ENCODE results near the gene MSI2. TPM values are rescaled to one million over a fixed set of nuclear protein-coding genes. Genes with fewer than 3 reads are reported as not detected.

MSI2 gene
- total RNA-seq, 1 experiment from 2014 or later: 169 TPM

DNA sequence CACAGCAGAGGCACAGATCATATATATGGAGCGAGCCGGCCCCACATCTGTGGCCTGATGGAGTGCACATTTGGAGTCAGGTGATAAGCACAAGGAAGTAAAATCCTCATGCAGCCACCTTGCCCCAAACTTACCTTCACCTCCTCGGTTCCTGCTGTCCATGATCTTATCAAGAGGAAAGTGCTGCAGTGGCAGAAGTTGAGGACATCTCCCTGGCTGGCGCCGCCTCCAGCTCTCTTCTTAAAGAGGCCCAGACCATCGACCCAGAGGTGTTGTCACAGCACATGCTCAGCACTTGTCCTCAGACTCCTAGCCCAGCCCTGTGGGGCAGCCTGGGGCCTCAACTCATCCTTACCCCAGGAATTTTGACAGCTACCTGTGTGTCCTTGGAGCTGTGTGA, 276.2 kb downstream of the MSI2 start:
- H3K9me3 ChIP-seq (ENCODE audit: low read length): no peaks in the 10 kb centered on the region
- peaks cover 87% of the 10 kb centered on the region for H3K79me2 ChIP-seq (ENCODE audit: low read length)
- H2AFZ ChIP-seq (ENCODE audit: low read length): no peak overlapping the region
- no peak overlapping the region for H3K9ac ChIP-seq (ENCODE audit: low read length)
- H3K4me1 ChIP-seq (ENCODE audit: low read length): peaks cover 69% of the 10 kb centered on the region
- H3K27ac ChIP-seq (ENCODE audit: low read length): peak overlapping the region; percentile 100
- no peak overlapping the region for H3K4me3 ChIP-seq (ENCODE audit: low read length)
- H3K36me3 ChIP-seq (ENCODE audit: insufficient read depth, low read length): peaks cover 11% of the 10 kb centered on the region; the same call in 1 of the 2 replicates
- no peak overlapping the region for H3K4me2 ChIP-seq (ENCODE audit: low read depth, low read length, poor library complexity, severe bottlenecking)
- H3K9me2 ChIP-seq (replicated peaks; ENCODE audit: insufficient read depth, low read length): no peaks in the 10 kb centered on the region
- no peaks in the 10 kb centered on the region for H4K20me1 ChIP-seq (ENCODE audit: insufficient read depth, low read depth, low read length)
- no peaks in the 10 kb centered on the region for H3K27me3 ChIP-seq (ENCODE audit: low read length)
- no peak for DNase-seq

DNA sequence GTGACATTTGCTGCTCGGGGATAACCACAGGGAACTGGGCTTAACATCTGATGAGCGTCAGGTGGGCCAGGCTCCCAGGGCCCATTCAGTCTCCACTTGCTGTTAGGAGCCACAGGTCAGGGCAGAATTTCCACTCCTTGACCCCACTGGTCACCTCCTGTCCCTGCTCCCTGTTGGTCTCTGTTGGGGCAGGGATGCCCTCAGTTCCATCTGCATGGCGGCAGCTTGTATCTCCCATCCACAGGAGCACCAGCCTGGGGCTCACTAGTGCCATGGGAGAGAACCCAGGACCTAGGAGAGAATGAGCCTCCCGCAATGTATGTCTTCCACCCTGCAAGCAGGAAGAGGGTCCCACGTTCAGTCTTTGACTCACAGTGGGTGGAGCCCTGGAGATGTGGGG, 276.6 kb downstream of the MSI2 start:
- no peaks in the 10 kb centered on the region for H3K9me3 ChIP-seq (ENCODE audit: low read length)
- H3K27me3 ChIP-seq (ENCODE audit: low read length): no peaks in the 10 kb centered on the region
- H3K36me3 ChIP-seq (ENCODE audit: insufficient read depth, low read length): peaks cover 11% of the 10 kb centered on the region; the same call in 1 of the 2 replicates
- H3K4me3 ChIP-seq (ENCODE audit: low read length): no peak overlapping the region
- H4K20me1 ChIP-seq (ENCODE audit: insufficient read depth, low read depth, low read length): no peaks in the 10 kb centered on the region
- H3K9ac ChIP-seq (ENCODE audit: low read length): no peak overlapping the region
- no peaks in the 10 kb centered on the region for H3K9me2 ChIP-seq (replicated peaks; ENCODE audit: insufficient read depth, low read length)
- H2AFZ ChIP-seq (ENCODE audit: low read length): no peak overlapping the region
- DNase-seq: no peak
- peak overlapping the region; percentile 100 for H3K27ac ChIP-seq (ENCODE audit: low read length)
- H3K4me2 ChIP-seq (ENCODE audit: low read depth, low read length, poor library complexity, severe bottlenecking): no peak overlapping the region
- peaks cover 87% of the 10 kb centered on the region for H3K79me2 ChIP-seq (ENCODE audit: low read length)
- peaks cover 65% of the 10 kb centered on the region for H3K4me1 ChIP-seq (ENCODE audit: low read length)

GRCh38 chr17:57533684-57534305, 277.5 kb downstream of the MSI2 start:
- Histone ChIP-seq H3K9me3 (ENCODE audit: low read length) (no peaks in the 10 kb centered on the region), H3K9ac (ENCODE audit: low read length) (peak overlapping the region; percentile 8; the same call in 1 of the 2 replicates), H3K4me2 (ENCODE audit: low read depth, low read length, poor library complexity, severe bottlenecking) (no peak overlapping the region), H3K9me2 (replicated peaks; ENCODE audit: insufficient read depth, low read length) (no peaks in the 10 kb centered on the region), H3K36me3 (ENCODE audit: insufficient read depth, low read length) (peaks cover 11% of the 10 kb centered on the region; the same call in 1 of the 2 replicates), H3K4me3 (ENCODE audit: low read length) (no peak overlapping the region), H2AFZ (ENCODE audit: low read length) (no peak overlapping the region), H3K79me2 (ENCODE audit: low read length) (peaks cover 83% of the 10 kb centered on the region), H4K20me1 (ENCODE audit: insufficient read depth, low read depth, low read length) (no peaks in the 10 kb centered on the region), H3K27ac (ENCODE audit: low read length) (peak overlapping the region; percentile 100), H3K27me3 (ENCODE audit: low read length) (no peaks in the 10 kb centered on the region), H3K4me1 (ENCODE audit: low read length) (peaks cover 63% of the 10 kb centered on the region)
- DNase-seq: no peak

DNA sequence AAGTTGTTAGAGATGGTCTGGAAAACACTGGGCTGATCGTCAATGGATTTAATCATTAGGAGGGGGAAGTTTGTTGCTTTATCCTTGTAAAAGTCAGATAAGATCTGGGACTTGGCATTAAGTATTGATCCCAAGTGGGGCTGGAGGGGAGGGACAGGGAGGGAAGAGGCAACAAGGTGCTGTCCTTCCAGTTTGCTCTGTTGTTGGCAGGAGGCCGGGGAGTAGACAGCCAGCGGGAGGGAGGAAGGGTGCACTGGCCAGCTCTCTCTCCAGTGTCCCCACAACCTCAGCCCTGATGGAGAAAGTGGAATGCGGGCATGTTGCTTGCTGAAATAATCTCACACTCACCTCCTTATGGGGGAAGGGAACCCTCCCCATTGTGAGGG, 278.5 kb downstream of the MSI2 start:
- no peak overlapping the region for H3K4me3 ChIP-seq (ENCODE audit: low read length)
- no peak for DNase-seq
- H4K20me1 ChIP-seq (ENCODE audit: insufficient read depth, low read depth, low read length): no peaks in the 10 kb centered on the region

GRCh38 chr17:57535249-57535966, 279.1 kb downstream of the MSI2 start:
- H3K36me3 ChIP-seq (ENCODE audit: insufficient read depth, low read length): peaks cover 2% of the 10 kb centered on the region; the same call in 1 of the 2 replicates
- H3K27ac ChIP-seq (ENCODE audit: low read length): peak overlapping the region; percentile 56
- no peaks in the 10 kb centered on the region for H4K20me1 ChIP-seq (ENCODE audit: insufficient read depth, low read depth, low read length)
- no peaks in the 10 kb centered on the region for H3K27me3 ChIP-seq (ENCODE audit: low read length)
- H3K4me2 ChIP-seq (ENCODE audit: low read depth, low read length, poor library complexity, severe bottlenecking): no peak overlapping the region
- DNase-seq: no peak
- no peaks in the 10 kb centered on the region for H3K9me2 ChIP-seq (replicated peaks; ENCODE audit: insufficient read depth, low read length)
- H3K4me3 ChIP-seq (ENCODE audit: low read length): no peak overlapping the region
- peaks cover 79% of the 10 kb centered on the region for H3K79me2 ChIP-seq (ENCODE audit: low read length)
- no peak overlapping the region for H3K9ac ChIP-seq (ENCODE audit: low read length)
- peaks cover 63% of the 10 kb centered on the region for H3K4me1 ChIP-seq (ENCODE audit: low read length)
- no peaks in the 10 kb centered on the region for H3K9me3 ChIP-seq (ENCODE audit: low read length)
- H2AFZ ChIP-seq (ENCODE audit: low read length): no peak overlapping the region

More for the DNA sequence above, 278.5 kb downstream of the MSI2 start:
- Histone ChIP-seq H3K79me2 (ENCODE audit: low read length) (peaks cover 80% of the 10 kb centered on the region), H3K9ac (ENCODE audit: low read length) (no peak overlapping the region), H2AFZ (ENCODE audit: low read length) (no peak overlapping the region), H3K9me3 (ENCODE audit: low read length) (no peaks in the 10 kb centered on the region), H3K36me3 (ENCODE audit: insufficient read depth, low read length) (peaks cover 6% of the 10 kb centered on the region; the same call in 1 of the 2 replicates), H3K9me2 (replicated peaks; ENCODE audit: insufficient read depth, low read length) (no peaks in the 10 kb centered on the region), H3K27ac (ENCODE audit: low read length) (peak overlapping the region; percentile 56), H3K27me3 (ENCODE audit: low read length) (no peaks in the 10 kb centered on the region), H3K4me1 (ENCODE audit: low read length) (peaks cover 63% of the 10 kb centered on the region), H3K4me2 (ENCODE audit: low read depth, low read length, poor library complexity, severe bottlenecking) (no peak overlapping the region)

DNA sequence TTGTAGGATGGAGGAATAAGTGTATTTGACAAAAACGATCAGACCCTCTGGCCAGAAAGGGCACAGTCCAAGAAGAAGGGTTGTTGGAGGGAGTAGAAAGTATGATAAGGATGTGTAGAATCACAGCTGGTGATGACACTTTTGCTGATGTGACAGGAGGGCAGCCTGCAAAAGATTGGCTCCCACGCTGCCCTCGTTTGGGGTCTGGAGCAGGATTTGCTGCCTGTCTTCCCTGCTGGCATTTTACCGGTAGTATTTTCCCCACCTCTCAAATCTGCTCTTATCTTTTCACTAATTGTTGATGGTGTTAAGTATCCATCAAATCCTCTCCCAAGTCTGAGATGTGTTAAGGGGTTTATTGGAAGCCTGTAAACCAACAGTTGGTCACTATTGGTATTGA, 280.0 kb downstream of the MSI2 start:
- Histone ChIP-seq H3K9ac (ENCODE audit: low read length) (no peak overlapping the region), H3K4me3 (ENCODE audit: low read length) (no peak overlapping the region), H3K4me1 (ENCODE audit: low read length) (peaks cover 63% of the 10 kb centered on the region), H3K79me2 (ENCODE audit: low read length) (peaks cover 77% of the 10 kb centered on the region), H3K27ac (ENCODE audit: low read length) (peak overlapping the region; percentile 58), H3K9me3 (ENCODE audit: low read length) (no peaks in the 10 kb centered on the region), H3K36me3 (ENCODE audit: insufficient read depth, low read length) (no peaks in the 10 kb centered on the region), H3K9me2 (replicated peaks; ENCODE audit: insufficient read depth, low read length) (no peaks in the 10 kb centered on the region), H3K27me3 (ENCODE audit: low read length) (no peaks in the 10 kb centered on the region), H2AFZ (ENCODE audit: low read length) (no peak overlapping the region), H3K4me2 (ENCODE audit: low read depth, low read length, poor library complexity, severe bottlenecking) (no peak overlapping the region), H4K20me1 (ENCODE audit: insufficient read depth, low read depth, low read length) (no peaks in the 10 kb centered on the region)
- DNase-seq: no peak

DNA sequence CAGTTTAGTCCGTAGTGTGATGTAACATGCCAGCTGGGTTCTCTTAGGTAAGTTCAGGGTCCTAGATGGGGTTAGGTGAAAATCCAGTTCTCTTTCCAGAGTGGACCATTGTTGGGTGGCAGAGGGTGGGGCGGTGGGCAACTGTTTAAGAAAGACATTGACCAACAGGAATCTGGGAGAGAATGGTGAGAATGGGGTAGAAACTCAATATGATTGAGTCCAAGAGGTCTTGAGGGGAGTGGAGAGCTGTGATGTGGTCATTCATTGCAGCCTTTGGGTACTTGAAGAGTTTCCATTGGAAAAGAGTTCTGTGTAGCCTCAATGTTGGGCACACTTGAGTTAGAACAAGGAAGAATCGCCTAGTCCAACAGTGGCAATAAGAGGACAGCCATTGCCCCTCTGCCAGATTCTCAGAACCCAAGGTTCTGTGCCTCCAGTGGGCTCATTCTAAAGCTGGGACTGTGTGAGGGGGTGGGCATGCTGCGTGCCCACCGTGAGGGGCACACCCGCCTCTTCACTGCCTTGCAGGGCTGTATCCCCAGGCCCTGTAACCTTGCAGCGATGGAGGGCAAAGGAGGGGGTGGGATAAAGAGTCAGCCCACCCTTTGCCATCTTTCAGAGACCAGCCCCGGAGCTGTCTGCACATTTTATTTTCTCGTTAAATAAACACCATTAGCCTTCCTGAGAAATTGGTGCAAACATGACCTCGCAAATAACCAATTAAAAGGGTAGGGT, 280.6 kb downstream of the MSI2 start:
- H2AFZ ChIP-seq (ENCODE audit: low read length): no peak overlapping the region
- peaks cover 78% of the 10 kb centered on the region for H3K79me2 ChIP-seq (ENCODE audit: low read length)
- H3K9me2 ChIP-seq (replicated peaks; ENCODE audit: insufficient read depth, low read length): no peaks in the 10 kb centered on the region
- H3K4me3 ChIP-seq (ENCODE audit: low read length): no peak overlapping the region
- H3K9ac ChIP-seq (ENCODE audit: low read length): no peak overlapping the region
- H3K27me3 ChIP-seq (ENCODE audit: low read length): no peaks in the 10 kb centered on the region
- no peaks in the 10 kb centered on the region for H4K20me1 ChIP-seq (ENCODE audit: insufficient read depth, low read depth, low read length)
- H3K36me3 ChIP-seq (ENCODE audit: insufficient read depth, low read length): no peaks in the 10 kb centered on the region
- DNase-seq: no peak
- H3K27ac ChIP-seq (ENCODE audit: low read length): peak overlapping the region; percentile 58
- H3K9me3 ChIP-seq (ENCODE audit: low read length): no peaks in the 10 kb centered on the region
- H3K4me1 ChIP-seq (ENCODE audit: low read length): peaks cover 63% of the 10 kb centered on the region
- no peak overlapping the region for H3K4me2 ChIP-seq (ENCODE audit: low read depth, low read length, poor library complexity, severe bottlenecking)
